Astrocyte of the spinal cord (primary cell): ENCODE results near the gene CACNA1D.

Experiments used
- DNase-seq: peaks from one replicate; pipeline ENCODE4 v3.0.0; 2011; ENCODE audit warnings: low read depth, low spot score
- H3K4me3 ChIP-seq: 2 replicates; pipeline ENCODE4 v1.5.1; 2011; ENCODE audit warnings: low read depth, mild to moderate bottlenecking, low read length, moderate library complexity
- in situ Hi-C: cut with HindIII; loops from 2 replicates; pipeline ENCODE4 v1.10.0; 2017; ENCODE audit warnings: low sequenced_read_pairs
- TF ChIP-seq, protein P1 (sequence below): IDR thresholded peaks from 2 replicates; pipeline ENCODE4 v1.5.1; 2012; ENCODE audit warnings: low read depth, mild to moderate bottlenecking, low read length, inconsistent platforms

CACNA1D gene

DNA sequence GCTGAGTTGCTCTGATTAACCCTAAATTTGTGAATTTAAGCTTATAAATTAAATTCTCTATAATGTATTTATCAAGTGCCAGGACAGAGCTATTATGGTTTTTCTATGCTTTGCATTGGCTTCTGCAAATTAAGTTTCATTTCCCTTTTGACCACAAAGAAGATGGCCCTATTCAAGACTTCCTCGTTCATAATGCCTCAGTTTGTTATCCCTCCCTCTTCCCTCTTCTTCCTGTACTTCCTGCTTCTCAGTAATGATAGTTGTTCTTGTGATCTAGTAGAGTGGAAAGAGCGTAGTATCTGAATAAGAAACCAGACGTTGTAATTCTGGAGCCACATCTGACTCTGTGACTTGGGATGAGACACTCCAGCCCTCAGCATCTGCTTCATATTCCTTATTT is 118.7 kb downstream of the CACNA1D start:
- H3K4me3 ChIP-seq = no peak overlapping the region
- in situ Hi-C loops = no loop called here
- TF ChIP-seq, protein P1, sequence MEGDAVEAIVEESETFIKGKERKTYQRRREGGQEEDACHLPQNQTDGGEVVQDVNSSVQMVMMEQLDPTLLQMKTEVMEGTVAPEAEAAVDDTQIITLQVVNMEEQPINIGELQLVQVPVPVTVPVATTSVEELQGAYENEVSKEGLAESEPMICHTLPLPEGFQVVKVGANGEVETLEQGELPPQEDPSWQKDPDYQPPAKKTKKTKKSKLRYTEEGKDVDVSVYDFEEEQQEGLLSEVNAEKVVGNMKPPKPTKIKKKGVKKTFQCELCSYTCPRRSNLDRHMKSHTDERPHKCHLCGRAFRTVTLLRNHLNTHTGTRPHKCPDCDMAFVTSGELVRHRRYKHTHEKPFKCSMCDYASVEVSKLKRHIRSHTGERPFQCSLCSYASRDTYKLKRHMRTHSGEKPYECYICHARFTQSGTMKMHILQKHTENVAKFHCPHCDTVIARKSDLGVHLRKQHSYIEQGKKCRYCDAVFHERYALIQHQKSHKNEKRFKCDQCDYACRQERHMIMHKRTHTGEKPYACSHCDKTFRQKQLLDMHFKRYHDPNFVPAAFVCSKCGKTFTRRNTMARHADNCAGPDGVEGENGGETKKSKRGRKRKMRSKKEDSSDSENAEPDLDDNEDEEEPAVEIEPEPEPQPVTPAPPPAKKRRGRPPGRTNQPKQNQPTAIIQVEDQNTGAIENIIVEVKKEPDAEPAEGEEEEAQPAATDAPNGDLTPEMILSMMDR = no peak
- no peak for DNase-seq

DNA sequence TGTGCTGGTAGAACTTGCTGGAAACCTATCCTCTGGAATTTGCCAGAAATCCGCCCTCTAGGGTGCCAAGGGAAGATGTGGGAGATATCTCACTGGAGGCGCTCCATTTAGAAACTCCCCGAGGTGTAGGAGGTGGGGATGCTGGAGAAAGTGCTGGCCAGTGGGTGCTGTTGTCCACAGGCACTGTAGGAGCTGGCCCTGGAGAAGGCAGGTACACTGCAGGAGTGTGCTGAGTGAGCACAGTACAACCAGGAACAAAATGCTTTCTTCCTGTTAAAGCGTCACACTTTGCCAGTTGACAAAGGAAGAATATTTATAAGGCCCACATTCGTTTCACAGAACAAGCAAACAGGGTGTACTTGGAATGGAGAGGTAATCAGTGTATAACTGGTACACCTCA is 119.9 kb downstream of the CACNA1D start:
- TF ChIP-seq, protein P1 = no peak
- DNase-seq = no peak
- in situ Hi-C loops = no loop called here
- no peak overlapping the region for H3K4me3 ChIP-seq

DNA sequence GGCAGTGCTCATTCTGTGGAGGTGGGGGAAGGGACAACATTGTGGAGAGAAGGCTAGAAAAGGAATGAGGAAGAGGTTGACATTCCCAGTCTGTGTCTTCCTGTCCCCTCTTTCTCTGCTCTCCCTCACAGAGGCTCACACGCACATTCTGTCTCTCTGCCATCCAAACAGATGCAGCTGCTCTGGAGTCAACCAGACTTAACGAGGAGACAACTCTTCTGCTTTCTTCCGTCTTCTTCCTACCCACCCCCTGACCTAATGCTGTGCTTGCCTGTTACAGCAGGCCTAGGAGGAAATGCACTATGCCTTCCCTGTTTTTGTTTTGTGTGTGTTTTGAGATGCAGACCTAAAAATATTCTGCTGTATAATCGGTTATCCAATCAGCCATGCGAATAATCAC is 121.9 kb downstream of the CACNA1D start:
- no peak for DNase-seq
- TF ChIP-seq, protein P1 = no peak
- in situ Hi-C loops = no loop called here
- no peak overlapping the region for H3K4me3 ChIP-seq

DNA sequence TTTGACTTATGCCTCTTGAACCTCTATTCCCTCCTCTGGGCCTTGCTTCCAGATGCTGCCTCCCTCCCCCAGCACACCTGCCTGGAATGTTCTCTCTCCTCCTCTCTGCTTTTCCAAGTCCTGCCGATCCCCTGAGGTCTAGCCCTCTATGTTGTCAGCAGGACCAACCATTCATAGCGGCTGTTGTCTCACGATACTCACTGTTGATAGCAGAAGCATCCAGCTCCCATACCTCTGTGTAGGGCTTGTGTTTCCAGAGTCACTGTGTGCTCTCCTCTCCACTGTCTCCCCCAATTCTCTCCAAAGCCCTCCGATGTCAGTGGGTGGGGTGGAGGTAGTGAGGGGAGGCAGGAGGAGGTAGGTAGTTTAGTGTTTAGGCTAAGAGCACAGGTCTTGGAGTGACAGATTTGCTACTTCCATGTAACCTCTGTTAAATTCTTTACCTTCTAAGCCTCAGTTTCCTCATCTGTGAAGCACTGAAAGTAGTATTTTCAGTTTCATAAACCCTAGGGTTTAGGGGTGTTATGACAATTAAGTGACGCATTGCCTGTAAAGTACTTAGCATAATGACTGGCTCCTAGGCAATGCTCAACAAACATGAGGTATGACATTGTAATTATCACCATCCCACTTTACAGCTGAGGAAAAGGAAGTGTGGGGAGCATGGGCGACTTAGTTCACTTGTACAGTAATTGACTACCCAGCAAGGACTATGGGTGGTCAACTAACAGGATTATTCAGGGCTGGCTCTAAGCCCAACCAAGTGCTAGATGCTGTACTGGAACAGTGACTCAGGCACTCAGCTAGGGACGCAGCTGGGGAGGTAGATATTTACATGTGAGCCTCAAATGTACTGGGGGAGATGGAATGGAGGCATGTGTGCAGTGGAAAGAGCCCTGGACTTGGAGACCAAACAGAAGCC is 122.8 kb downstream of the CACNA1D start:
- DNase-seq = no peak
- in situ Hi-C loops = no loop called here
- TF ChIP-seq, protein P1 = no peak
- no peak overlapping the region for H3K4me3 ChIP-seq

DNA sequence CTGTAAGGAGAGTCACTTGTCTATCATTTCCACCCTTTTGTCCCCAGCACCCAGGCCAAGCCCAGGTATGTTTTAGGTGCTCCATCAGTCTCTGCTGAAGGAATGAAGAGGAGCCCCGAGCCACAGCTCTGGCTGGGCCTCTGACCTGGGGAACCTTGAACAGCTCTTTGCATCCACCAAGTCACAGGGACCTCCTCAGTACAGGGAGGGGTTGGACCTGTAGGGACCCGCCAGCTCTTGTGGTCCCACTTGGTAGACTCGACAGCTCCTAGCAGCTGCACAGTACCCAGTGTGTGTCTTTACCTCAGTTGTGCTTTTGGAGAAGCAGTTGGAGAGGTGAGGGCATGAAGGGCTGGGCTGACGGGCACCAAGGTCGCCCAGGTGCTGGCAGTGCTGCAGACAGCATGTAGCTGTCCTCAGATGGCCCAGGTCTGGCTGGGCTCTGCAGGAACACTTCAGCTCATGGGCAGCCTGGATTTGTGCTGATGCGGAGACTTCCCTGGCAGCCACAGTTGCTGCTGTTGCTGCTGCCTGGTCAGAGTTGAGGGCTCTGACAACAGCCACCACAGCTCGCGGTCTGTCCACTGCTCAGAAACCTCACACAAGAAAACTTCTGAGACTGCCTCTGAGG is 123.6 kb downstream of the CACNA1D start:
- DNase-seq = no peak
- in situ Hi-C loops = no loop called here
- TF ChIP-seq, protein P1 = no peak
- no peak overlapping the region for H3K4me3 ChIP-seq

DNA sequence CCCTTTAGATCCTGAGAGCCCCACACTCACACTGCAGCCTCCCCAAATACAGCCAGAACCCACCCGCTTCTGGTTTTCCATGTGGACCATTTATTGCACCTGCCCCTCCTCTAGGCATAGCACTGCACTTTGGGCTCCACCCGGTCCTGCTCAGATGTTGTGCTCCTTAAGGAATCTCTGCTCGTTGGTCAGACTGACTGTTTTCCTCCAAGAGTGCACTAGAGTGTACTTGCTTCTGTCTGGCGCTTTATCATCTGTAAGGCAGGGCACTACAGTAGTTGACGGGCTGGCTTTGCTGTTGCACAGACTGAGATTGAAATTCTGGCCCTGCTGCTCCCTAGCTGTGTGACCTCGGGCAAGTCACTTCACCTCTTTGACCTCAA is 124.1 kb downstream of the CACNA1D start:
- H3K4me3 ChIP-seq = no peak overlapping the region
- TF ChIP-seq, protein P1 = no peak
- in situ Hi-C loops = no loop called here
- DNase-seq = no peak
